Fibroblast of lung (primary cell): Measurements from ENCODE around the gene CROCC. TPM values are rescaled to one million over a fixed set of nuclear protein-coding genes. Genes with fewer than 3 reads are reported as not detected.

ENCODE experiments used
- DNase-seq, 2 donors: peaks; one replicate each; pipeline versions ENCODE4 v3.0.0 to v3.0.0-alpha.2; 2010; ENCODE audit warnings: low read depth in 2 of 2
- H2AFZ ChIP-seq: 2 replicates; pipeline ENCODE4 v1.5.1; 2012; ENCODE audit warnings: low read length, control low read depth, inconsistent platforms
- H3K27ac ChIP-seq: 2 replicates; pipeline ENCODE4 v1.5.1; 2011; ENCODE audit warnings: low read length, control low read depth; ENCODE audit not compliant: insufficient read depth
- H3K27me3 ChIP-seq: 2 replicates; pipeline ENCODE4 v1.5.1; 2011; ENCODE audit warnings: mild to moderate bottlenecking, low read length; ENCODE audit not compliant: control insufficient read depth, insufficient read depth
- H3K36me3 ChIP-seq: 2 replicates; pipeline ENCODE4 v1.5.1; 2011; ENCODE audit warnings: low read length; ENCODE audit not compliant: control insufficient read depth, insufficient read depth
- H3K4me1 ChIP-seq: 2 replicates; pipeline ENCODE4 v1.5.1; 2011; ENCODE audit warnings: low read length; ENCODE audit not compliant: control insufficient read depth, insufficient read depth; ENCODE audit errors: extremely low read depth
- H3K4me2 ChIP-seq: 2 replicates; pipeline ENCODE4 v1.5.1; 2011; ENCODE audit warnings: low read length, control low read depth; ENCODE audit not compliant: insufficient read depth; ENCODE audit errors: extremely low read depth
- H3K4me3 ChIP-seq, 4 experiments: fragments of 200-600 bp in 1 of 4; sonication (generic) in 1 of 4; replicated peaks in 1 of 4; 2 replicates each; pipeline ENCODE4 v1.5.1; 2011 to 2016; ENCODE audit warnings: low read length in 4 of 4, low read depth in 3 of 4, mild to moderate bottlenecking in 3 of 4, control low read depth in 2 of 4, inconsistent platforms in 1 of 4, mixed read lengths in 1 of 4; ENCODE audit not compliant: insufficient read depth in 1 of 4; ENCODE audit errors: control extremely low read depth in 1 of 4
- H3K79me2 ChIP-seq: 2 replicates; pipeline ENCODE4 v1.5.1; 2012; ENCODE audit warnings: mild to moderate bottlenecking, low read length, inconsistent platforms; ENCODE audit not compliant: control insufficient read depth, insufficient read depth
- H3K9ac ChIP-seq: 2 replicates; pipeline ENCODE4 v1.5.1; 2011; ENCODE audit warnings: mild to moderate bottlenecking, low read length, control low read depth; ENCODE audit not compliant: insufficient read depth
- H3K9me3 ChIP-seq: 2 replicates; pipeline ENCODE4 v1.5.1; 2012; ENCODE audit warnings: low read depth, low read length; ENCODE audit not compliant: control insufficient read depth, insufficient read depth
- H4K20me1 ChIP-seq: 2 replicates; pipeline ENCODE4 v1.5.1; 2011; ENCODE audit warnings: low read length; ENCODE audit not compliant: control insufficient read depth, insufficient read depth; ENCODE audit errors: extremely low read depth
- EZH2 ChIP-seq: IDR thresholded peaks from 2 replicates; pipeline ENCODE4 v1.5.1; 2012; ENCODE audit warnings: low read length, control low read depth, mild to moderate bottlenecking; ENCODE audit errors: missing control alignments
- polyA plus RNA-seq, 2 donors: library from polyadenylated mRNA; depleted of rRNA in 1 of 2; stranded (reverse) in 1 of 2; unstranded in 1 of 2; fragments of >200 nt; gene quantifications; 2 replicates each; pipeline ENCODE4 v1.2.1, GENCODE V29; 2011 to 2012; ENCODE audit warnings: missing spikeins in 1 of 2
- total RNA-seq: library from RNA; depleted of rRNA; stranded (reverse); fragments of >200 nt; gene quantifications from 2 replicates; pipeline ENCODE4 v1.2.1, GENCODE V29; 2014
- TF ChIP-seq, protein P1 (sequence below), 2 donors: IDR thresholded peaks in 1 of 2; conservative IDR thresholded peaks in 1 of 2; 1 replicate in 1 of 2; 2 replicates in 1 of 2; pipeline ENCODE4 v1.5.1; 2011 to 2012; ENCODE audit warnings: low read length in 2 of 2, control low read depth in 1 of 2, inconsistent platforms in 1 of 2, low read depth in 1 of 2, mild to moderate bottlenecking in 1 of 2

The CROCC gene
- total and polyA plus RNA-seq, 2 donors (not counting 1 experiment from before 2014, with no cell fraction given), result 3.8 to 20.3 TPM

DNA sequence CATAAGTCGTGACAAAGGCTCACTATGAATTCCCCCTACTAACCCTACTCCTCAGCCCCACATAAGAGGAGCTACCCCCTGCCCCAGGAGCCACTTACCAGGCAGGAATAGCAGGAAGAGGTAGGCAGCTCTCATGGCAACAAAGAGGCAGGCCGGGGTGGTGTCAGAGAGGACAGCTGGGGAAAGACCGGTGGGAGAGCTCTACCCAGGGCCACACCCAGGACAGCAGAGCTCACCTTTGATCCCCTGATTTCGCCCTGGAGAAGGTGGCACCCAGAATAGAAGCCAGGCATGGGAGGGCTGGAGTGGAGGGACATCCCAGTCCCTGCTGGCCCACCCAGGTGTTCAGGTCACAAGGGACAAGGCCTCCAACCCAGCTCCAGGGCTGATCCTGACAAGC, 56.4 kb downstream of the CROCC start:
- Histone ChIP-seq H2AFZ (no peak overlapping the region), H3K4me2 (peak overlapping the region; percentile 86), H3K79me2 (peaks cover 10% of the 10 kb centered on the region), H3K9me3 (no peaks in the 10 kb centered on the region), H3K27ac (peak overlapping the region; percentile 83), H3K4me3 (peak overlapping the region in 2 of 4 experiments; percentile 21 to 74), H3K36me3 (peaks cover 1% of the 10 kb centered on the region), H3K9ac (no peak overlapping the region), H3K27me3 (no peaks in the 10 kb centered on the region), H3K4me1 (peaks cover 21% of the 10 kb centered on the region), H4K20me1 (no peaks in the 10 kb centered on the region)
- TF ChIP-seq, protein P1, sequence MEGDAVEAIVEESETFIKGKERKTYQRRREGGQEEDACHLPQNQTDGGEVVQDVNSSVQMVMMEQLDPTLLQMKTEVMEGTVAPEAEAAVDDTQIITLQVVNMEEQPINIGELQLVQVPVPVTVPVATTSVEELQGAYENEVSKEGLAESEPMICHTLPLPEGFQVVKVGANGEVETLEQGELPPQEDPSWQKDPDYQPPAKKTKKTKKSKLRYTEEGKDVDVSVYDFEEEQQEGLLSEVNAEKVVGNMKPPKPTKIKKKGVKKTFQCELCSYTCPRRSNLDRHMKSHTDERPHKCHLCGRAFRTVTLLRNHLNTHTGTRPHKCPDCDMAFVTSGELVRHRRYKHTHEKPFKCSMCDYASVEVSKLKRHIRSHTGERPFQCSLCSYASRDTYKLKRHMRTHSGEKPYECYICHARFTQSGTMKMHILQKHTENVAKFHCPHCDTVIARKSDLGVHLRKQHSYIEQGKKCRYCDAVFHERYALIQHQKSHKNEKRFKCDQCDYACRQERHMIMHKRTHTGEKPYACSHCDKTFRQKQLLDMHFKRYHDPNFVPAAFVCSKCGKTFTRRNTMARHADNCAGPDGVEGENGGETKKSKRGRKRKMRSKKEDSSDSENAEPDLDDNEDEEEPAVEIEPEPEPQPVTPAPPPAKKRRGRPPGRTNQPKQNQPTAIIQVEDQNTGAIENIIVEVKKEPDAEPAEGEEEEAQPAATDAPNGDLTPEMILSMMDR (conservative IDR thresholded peaks at IDR 0.05 in 1 of 2, IDR thresholded peaks at IDR 0.05 in 1 of 2; ENCODE audit: low read depth in 1 of 2, low read length in 2 of 2), result no peak
- TF ChIP-seq EZH2, result no peak
- DNase-seq, result no peak

- no peaks in the 10 kb centered on the region for H4K20me1 ChIP-seq
- peak overlapping the region; percentile 50 for H3K9ac ChIP-seq
- H3K79me2 ChIP-seq, result peaks cover 10% of the 10 kb centered on the region
- H3K27me3 ChIP-seq, result no peaks in the 10 kb centered on the region
- peak overlapping the region; percentile 67 to 74 (median 72) for H3K4me3 ChIP-seq
- no peak for TF ChIP-seq EZH2
- TF ChIP-seq, protein P1 (conservative IDR thresholded peaks at IDR 0.05 in 1 of 2, IDR thresholded peaks at IDR 0.05 in 1 of 2; ENCODE audit: low read depth in 1 of 2, low read length in 2 of 2), result no peak
- peak overlapping the region; percentile 86 for H3K4me2 ChIP-seq
- H3K36me3 ChIP-seq, result peaks cover 1% of the 10 kb centered on the region
- H3K9me3 ChIP-seq, result no peaks in the 10 kb centered on the region
- peaks cover 21% of the 10 kb centered on the region for H3K4me1 ChIP-seq
- no peak overlapping the region for H2AFZ ChIP-seq
- DNase-seq, result peak; percentile 90 to 95
- H3K27ac ChIP-seq, result peak overlapping the region; percentile 83
Measured at GRCh38 chr1:16978567-16979474, 57.1 kb downstream of the CROCC start.

- H3K79me2 ChIP-seq, result peaks cover 10% of the 10 kb centered on the region
- H3K27me3 ChIP-seq, result no peaks in the 10 kb centered on the region
- peak overlapping the region; percentile 67 to 74 (median 72) for H3K4me3 ChIP-seq
- no peaks in the 10 kb centered on the region for H4K20me1 ChIP-seq
- H3K27ac ChIP-seq, result peak overlapping the region; percentile 83
- peaks cover 1% of the 10 kb centered on the region for H3K36me3 ChIP-seq
- H2AFZ ChIP-seq, result no peak overlapping the region
- TF ChIP-seq EZH2, result no peak
- TF ChIP-seq, protein P1 (conservative IDR thresholded peaks at IDR 0.05 in 1 of 2, IDR thresholded peaks at IDR 0.05 in 1 of 2; ENCODE audit: low read depth in 1 of 2, low read length in 2 of 2), result no peak
- DNase-seq, result peak; percentile 35 to 47
- H3K9me3 ChIP-seq, result no peaks in the 10 kb centered on the region
- peak overlapping the region; percentile 86 for H3K4me2 ChIP-seq
- H3K9ac ChIP-seq, result peak overlapping the region; percentile 50
- peaks cover 23% of the 10 kb centered on the region for H3K4me1 ChIP-seq
Measured at GRCh38 chr1:16979475-16980327, 58.0 kb downstream of the CROCC start.
